Osteoblast (primary cell): Measurements from ENCODE around the gene HPSE2. TPM values are rescaled to one million over a fixed set of nuclear protein-coding genes. Genes with fewer than 3 reads are reported as not detected.

Experiments
- DNase-seq: peaks from one replicate; pipeline ENCODE4 v3.0.0; 2011; ENCODE audit warnings: low spot score, mixed read lengths; ENCODE audit not compliant: insufficient read length; ENCODE audit errors: missing footprints
- H2AFZ ChIP-seq: 2 replicates; pipeline ENCODE4 v1.6.0; 2011; ENCODE audit warnings: mild to moderate bottlenecking, low read length
- H3K27ac ChIP-seq: 2 replicates; pipeline ENCODE4 v1.5.1; 2011; ENCODE audit warnings: mild to moderate bottlenecking, low read depth, low read length, moderate library complexity
- H3K27me3 ChIP-seq: 2 replicates; pipeline ENCODE4 v1.6.0; 2012; ENCODE audit warnings: mild to moderate bottlenecking, control low read depth, inconsistent platforms, low read length, moderate library complexity; ENCODE audit not compliant: insufficient read depth
- H3K36me3 ChIP-seq: 2 replicates; pipeline ENCODE4 v1.5.1; 2011; ENCODE audit warnings: mild to moderate bottlenecking, low read length, control low read depth, moderate library complexity; ENCODE audit not compliant: insufficient read depth
- H3K4me1 ChIP-seq: 2 replicates; pipeline ENCODE4 v1.5.1; 2011; ENCODE audit warnings: mild to moderate bottlenecking, low read length, control low read depth, moderate library complexity; ENCODE audit not compliant: insufficient read depth
- H3K4me2 ChIP-seq: 2 replicates; pipeline ENCODE4 v1.6.0; 2011; ENCODE audit warnings: mild to moderate bottlenecking, low read length; ENCODE audit not compliant: insufficient read depth
- H3K4me3 ChIP-seq: fragments of 200-600 bp; sonication (generic); 3 replicates; pipeline ENCODE4 v1.5.1; 2012; ENCODE audit warnings: mild to moderate bottlenecking, low read length, inconsistent platforms; ENCODE audit not compliant: insufficient read depth
- H3K79me2 ChIP-seq: 2 replicates; pipeline ENCODE4 v1.6.0; 2012; ENCODE audit warnings: mild to moderate bottlenecking, low read length, control low read depth, inconsistent platforms; ENCODE audit not compliant: insufficient read depth
- H3K9me3 ChIP-seq: 2 replicates; pipeline ENCODE4 v1.5.1; 2011; ENCODE audit warnings: low read depth, low read length, control low read depth
- H4K20me1 ChIP-seq: 2 replicates; pipeline ENCODE4 v1.6.0; 2012; ENCODE audit warnings: mild to moderate bottlenecking, low read length, control low read depth; ENCODE audit not compliant: insufficient read depth
- total RNA-seq: library from RNA; depleted of rRNA; stranded (reverse); fragments of >200 nt; gene quantifications from 2 replicates; pipeline ENCODE4 v1.2.3, GENCODE V29; 2012
- TF ChIP-seq, protein P1 (sequence below): IDR thresholded peaks from 2 replicates; pipeline ENCODE4 v1.5.1; 2011; ENCODE audit warnings: mild to moderate bottlenecking, low read depth, low read length, moderate library complexity; ENCODE audit errors: extremely low read depth

HPSE2 gene
- total RNA-seq, 1 donor, result not detected

GRCh38 chr10:98417481-98417959, 818.1 kb downstream of the HPSE2 start:
- Histone ChIP-seq H3K27me3 (no peaks in the 10 kb centered on the region), H3K36me3 (peaks cover 17% of the 10 kb centered on the region), H3K79me2 (peaks cover 10% of the 10 kb centered on the region), H2AFZ (no peak overlapping the region), H3K9me3 (no peaks in the 10 kb centered on the region), H3K4me2 (no peak overlapping the region), H3K4me1 (peaks cover 14% of the 10 kb centered on the region), H3K27ac (no peak overlapping the region), H4K20me1 (no peaks in the 10 kb centered on the region), H3K4me3 (no peak overlapping the region)
- TF ChIP-seq, protein P1, sequence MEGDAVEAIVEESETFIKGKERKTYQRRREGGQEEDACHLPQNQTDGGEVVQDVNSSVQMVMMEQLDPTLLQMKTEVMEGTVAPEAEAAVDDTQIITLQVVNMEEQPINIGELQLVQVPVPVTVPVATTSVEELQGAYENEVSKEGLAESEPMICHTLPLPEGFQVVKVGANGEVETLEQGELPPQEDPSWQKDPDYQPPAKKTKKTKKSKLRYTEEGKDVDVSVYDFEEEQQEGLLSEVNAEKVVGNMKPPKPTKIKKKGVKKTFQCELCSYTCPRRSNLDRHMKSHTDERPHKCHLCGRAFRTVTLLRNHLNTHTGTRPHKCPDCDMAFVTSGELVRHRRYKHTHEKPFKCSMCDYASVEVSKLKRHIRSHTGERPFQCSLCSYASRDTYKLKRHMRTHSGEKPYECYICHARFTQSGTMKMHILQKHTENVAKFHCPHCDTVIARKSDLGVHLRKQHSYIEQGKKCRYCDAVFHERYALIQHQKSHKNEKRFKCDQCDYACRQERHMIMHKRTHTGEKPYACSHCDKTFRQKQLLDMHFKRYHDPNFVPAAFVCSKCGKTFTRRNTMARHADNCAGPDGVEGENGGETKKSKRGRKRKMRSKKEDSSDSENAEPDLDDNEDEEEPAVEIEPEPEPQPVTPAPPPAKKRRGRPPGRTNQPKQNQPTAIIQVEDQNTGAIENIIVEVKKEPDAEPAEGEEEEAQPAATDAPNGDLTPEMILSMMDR, result no peak
- DNase-seq, result peak; percentile 80

DNA sequence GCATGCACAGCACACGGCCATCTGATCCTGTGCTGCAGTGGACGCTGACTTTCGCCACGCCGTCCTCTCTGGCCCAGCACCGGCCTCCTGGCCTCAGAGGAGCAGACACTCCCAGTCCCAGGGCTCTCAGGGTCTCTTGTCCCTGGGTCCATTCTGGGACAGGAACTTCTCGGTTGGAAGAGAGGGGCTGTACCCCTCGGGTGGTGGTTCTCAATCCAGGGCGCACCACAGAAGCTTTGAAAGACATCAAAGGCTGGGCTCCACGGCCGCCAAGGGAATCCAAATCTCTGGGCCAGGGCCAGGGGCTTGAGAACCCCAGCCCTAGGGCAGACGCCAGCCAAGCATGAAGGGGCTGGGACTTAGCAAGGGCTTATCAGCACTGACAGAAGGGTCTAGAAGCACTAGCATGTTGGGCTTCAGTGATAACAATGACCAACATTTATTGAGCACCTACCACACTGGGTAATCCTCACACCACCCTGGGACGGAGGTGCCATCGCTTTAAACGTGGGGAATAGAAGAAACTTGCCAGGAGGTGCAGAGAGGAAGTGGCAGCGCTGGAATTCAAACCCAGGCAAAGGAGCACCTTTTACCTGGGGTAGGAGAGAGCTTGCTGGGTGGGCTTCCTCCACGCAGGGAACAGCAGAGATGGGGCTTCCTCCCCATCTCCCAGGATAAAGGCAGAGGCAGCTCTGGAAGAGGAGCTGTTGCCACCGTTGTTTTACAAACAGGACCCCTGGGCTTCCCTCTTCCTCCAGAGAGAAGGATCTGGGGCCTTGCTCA, 818.9 kb downstream of the HPSE2 start:
- H3K4me1 ChIP-seq, result peaks cover 14% of the 10 kb centered on the region

GRCh38 chr10:98415731-98416119, 819.9 kb downstream of the HPSE2 start:
- no peaks in the 10 kb centered on the region for H3K9me3 ChIP-seq
- H3K4me3 ChIP-seq, result no peak overlapping the region
- TF ChIP-seq, protein P1, result no peak
- peaks cover 14% of the 10 kb centered on the region for H3K4me1 ChIP-seq
- H3K79me2 ChIP-seq, result peaks cover 10% of the 10 kb centered on the region
- DNase-seq, result no peak
- no peaks in the 10 kb centered on the region for H4K20me1 ChIP-seq
- H2AFZ ChIP-seq, result peak overlapping the region; percentile 93
- H3K4me2 ChIP-seq, result peak overlapping the region; percentile 93
- H3K27ac ChIP-seq, result no peak overlapping the region
- peaks cover 19% of the 10 kb centered on the region for H3K36me3 ChIP-seq
- H3K27me3 ChIP-seq, result no peaks in the 10 kb centered on the region

More for the DNA sequence above, 818.9 kb downstream of the HPSE2 start:
- peak; percentile 43 for DNase-seq
- no peak overlapping the region for H3K27ac ChIP-seq
- H2AFZ ChIP-seq, result no peak overlapping the region
- peaks cover 10% of the 10 kb centered on the region for H3K79me2 ChIP-seq
- TF ChIP-seq, protein P1, result no peak
- H3K4me2 ChIP-seq, result no peak overlapping the region
- H3K36me3 ChIP-seq, result peaks cover 17% of the 10 kb centered on the region
- no peak overlapping the region for H3K4me3 ChIP-seq
- H3K27me3 ChIP-seq, result no peaks in the 10 kb centered on the region
- H4K20me1 ChIP-seq, result no peaks in the 10 kb centered on the region
- H3K9me3 ChIP-seq, result no peaks in the 10 kb centered on the region

DNA sequence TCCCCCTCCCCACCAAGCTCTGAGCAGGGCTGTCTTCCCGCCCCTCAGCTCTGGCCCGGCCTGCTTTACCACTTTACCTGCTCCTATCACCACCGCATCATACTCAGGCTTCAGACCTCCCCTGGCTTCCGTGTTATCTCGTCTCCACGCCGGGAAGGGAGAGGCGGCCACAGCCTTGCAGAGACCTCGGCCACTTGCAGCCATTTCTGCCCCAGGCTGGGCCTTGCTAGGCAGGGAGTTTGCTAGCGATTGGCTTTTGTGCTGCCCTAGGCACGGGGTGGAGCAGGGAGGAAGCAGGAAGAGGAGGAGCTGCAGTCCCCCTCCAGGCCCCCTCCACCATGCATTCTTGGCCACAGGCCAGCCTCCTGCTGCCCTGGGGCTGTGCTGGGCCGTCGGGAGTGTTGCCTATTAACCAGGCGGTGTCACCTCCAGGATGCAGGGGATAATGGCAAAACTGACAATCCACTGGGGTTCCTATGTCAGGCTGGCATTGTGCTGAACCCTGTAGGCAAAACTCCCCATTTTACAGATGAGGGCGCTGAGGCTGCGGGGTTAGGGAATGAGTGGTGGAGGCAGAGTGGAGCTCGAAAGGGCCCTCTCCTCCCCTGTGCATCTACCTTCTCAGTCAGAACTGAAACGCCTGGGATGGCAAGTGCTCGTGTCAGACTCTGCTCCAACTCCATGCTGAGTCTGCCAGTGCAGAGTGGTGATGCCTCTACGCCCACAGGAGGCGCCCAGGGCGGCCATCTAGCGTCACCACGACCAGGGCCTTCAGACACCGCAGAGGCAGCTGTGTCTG, 820.5 kb downstream of the HPSE2 start, which contains the start of gene PYROXD2:
Gene PYROXD2, minus strand, starts transcription at position 251 of the 799 bp plus-strand sequence. Its CDS starts 47 bp downstream, at position 204.
- Histone ChIP-seq H3K4me3 (peak within 1 kb of the TSS; percentile 94), H3K79me2 (peaks cover 10% of the 10 kb centered on the region), H3K27ac (peak within 1 kb of the TSS; percentile 58), H3K4me2 (peak within 1 kb of the TSS; percentile 93), H3K9me3 (no peaks in the 10 kb centered on the region), H2AFZ (peak within 1 kb of the TSS; percentile 93), H3K36me3 (peaks cover 17% of the 10 kb centered on the region), H4K20me1 (no peaks in the 10 kb centered on the region), H3K27me3 (no peaks in the 10 kb centered on the region), H3K4me1 (peaks cover 14% of the 10 kb centered on the region)
- DNase-seq, result peak; percentile 99
- TF ChIP-seq, protein P1, result no peak
